DMS53 treated with DMSO at 0.1 percent for 48 hours (cell line): ENCODE data around the gene ABHD12.
"Not testable (repeated sequence)": the region's sequence is repeated elsewhere in the genome, so short reads cannot be mapped to it uniquely, and the experiment has no call there.

Experiments
- DNase-seq: peaks from one replicate; lab custom pipeline; 2025; ENCODE audit not compliant: unreplicated experiment; lab: John Stamatoyannopoulos, UW

ABHD12 gene

GRCh38 chr20:25324412-25324811, 66.2 kb downstream of the ABHD12 start:
- DNase-seq = no peak

- no peak for DNase-seq
Observed at GRCh38 chr20:25323496-25324246, 67.0 kb downstream of the ABHD12 start.

DNA sequence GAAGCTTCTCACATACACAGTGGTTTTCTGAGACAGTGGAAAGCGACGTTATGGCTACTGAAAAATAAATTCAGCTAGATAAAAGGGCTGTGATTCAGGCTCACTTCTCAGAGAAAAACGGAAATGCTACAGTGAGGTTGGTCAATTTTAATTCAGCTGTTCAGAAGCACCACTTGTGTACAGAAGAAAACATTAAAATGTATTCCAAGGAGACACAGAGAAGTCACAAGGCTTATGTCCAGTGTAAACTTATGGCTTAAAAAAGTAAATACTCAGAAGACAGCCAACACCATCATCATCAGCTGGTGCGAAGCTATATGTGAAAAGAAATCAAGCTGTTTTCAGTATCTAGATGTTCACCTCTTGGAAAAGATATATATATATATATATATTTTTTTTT, 68.6 kb downstream of the ABHD12 start:
- no peak for DNase-seq

- DNase-seq = no peak
Observed at GRCh38 chr20:25321262-25321831, 69.3 kb downstream of the ABHD12 start.

DNA sequence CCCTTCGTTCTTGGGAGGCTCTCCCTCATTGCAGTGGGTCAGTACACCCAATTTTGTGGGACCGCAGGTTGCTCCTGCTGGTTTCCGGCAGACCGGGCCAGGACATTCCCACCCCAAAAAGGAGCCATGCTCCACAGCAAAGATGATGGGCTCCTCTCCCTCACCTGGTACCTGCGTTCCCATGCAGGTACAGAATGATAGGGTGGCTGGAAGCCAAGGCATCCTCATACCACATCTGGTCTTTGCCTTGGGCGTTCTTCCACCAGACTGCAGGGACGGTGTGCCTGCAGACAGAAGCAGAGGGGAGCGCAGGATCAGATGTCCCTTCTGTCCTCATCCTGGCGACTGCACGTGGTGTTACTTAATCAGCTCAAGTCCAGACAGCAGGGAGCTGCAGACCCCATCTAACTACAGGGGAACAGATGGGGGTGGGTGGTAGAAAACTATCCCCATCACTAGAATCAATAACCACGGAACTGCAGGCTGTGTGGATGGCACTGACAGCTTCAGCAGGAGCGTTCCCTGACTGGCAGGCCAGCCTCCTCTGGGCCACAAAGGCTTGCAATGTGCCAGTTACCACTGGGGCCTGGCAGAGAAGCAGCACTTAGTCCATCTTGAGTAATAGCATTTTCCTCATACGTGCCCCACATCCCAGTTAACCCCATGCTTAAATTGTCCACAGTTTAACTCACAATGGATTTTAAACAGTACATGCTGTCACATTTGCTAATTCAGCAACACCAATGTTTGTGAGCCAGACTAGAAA, 70.4 kb downstream of the ABHD12 start:
- no peak for DNase-seq

DNA sequence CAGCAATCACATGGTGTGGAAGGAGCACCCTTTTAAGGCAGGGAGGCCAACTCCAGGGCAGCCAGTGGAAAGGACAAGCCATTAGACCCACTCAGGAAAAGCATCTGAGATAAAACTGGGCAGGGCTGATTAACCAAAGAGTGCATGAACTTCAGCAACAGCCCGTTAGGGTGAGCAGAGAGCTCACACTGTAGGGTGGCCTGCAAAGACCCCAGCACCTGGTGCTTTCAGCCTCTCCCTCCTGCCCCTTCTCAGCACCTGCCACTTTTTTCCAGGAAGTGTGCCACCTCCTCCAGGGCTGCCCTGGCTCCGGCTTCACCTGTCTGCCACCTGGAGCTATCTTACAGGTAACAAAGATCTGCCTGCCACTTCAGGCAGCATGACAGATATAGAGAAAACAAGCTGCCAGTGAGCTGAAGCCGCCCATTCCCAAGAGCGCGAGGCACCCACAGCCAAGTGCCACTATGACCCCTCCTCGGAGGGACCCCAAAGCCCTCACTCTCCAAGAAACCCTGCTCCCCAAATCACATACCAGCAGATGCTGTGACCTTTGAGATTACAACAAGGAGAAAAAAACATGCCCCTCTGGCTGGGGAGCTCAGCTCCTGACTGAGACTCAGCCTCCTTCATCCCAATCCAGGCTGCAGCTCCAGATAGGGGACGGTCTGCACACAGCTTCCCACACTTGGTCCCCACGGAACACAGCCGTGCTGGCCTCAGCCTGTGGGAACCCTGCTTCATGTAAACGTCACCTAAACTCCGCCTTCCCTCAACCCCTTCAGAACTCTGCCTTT, 71.2 kb downstream of the ABHD12 start:
- DNase-seq = peak; percentile 21

- no peak for DNase-seq
Observed at GRCh38 chr20:25318471-25319240, 72.0 kb downstream of the ABHD12 start.

- DNase-seq = no peak
Observed at GRCh38 chr20:25317351-25318075, 73.1 kb downstream of the ABHD12 start.

GRCh38 chr20:25316506-25317190, 74.0 kb downstream of the ABHD12 start:
- no peak for DNase-seq

- DNase-seq = no peak
Observed at GRCh38 chr20:25315418-25316210, 75.0 kb downstream of the ABHD12 start.

- no peak for DNase-seq
Observed at GRCh38 chr20:25314497-25315417, 75.9 kb downstream of the ABHD12 start.

DNA sequence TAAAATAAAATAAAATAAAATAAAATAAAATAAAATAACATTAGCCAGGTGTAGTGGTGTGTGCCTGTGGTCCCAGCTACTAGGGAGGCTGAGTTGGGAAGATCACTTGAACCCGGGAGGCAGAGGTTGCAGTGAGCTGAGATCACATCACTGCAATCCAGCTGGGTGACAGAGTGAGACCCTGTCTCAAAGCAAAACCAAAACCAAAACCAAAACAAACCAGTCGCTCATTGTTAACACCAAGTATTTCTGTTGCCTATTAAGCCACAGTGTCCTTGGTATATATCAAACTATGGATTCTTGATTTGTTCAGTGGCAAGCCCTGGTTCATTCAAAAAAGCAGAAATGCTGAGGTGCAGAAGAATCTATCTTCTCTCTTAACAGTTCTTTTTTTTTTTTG, 77.0 kb downstream of the ABHD12 start:
- DNase-seq = no peak

GRCh38 chr20:25312716-25313115, 77.9 kb downstream of the ABHD12 start:
- DNase-seq = not testable (repeated sequence)

DNA sequence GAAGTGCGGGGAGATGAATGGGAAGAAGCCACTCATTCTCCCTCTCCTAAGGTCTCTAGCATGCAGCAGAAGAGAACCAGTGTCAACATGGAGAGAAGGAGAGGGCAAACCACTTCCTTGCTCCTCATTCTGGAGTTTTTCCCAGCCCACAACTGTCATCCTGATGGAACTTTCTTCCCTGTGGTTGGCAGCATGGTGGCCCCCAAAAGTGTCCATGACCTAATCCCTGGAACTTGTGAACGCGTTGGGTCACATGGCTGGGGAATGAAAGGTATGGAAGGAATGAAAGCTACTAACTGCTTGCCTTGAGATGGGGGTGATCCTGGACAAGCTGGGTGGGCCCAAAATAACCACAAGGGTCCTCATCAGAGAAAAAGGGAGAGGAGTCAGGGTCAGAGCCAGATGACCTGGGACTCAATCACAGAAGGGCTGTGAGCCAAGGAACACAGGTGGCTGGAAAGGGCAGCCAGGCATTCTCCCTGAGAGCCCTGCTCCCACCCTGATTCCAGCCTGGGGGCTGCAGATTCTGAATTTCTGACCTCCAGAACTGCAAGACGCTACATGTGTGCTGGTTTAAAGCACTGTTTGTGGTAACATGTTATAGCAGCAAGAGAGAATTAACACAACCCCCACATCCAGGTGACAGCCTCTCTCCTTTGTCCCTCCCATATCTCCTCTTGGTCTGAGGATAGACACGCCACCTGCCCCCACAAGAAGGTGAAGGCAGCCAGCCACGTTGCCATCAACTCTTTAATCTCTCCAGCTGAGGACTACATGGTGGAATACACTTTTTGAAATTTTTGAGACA, 79.5 kb downstream of the ABHD12 start:
- no peak for DNase-seq

DNA sequence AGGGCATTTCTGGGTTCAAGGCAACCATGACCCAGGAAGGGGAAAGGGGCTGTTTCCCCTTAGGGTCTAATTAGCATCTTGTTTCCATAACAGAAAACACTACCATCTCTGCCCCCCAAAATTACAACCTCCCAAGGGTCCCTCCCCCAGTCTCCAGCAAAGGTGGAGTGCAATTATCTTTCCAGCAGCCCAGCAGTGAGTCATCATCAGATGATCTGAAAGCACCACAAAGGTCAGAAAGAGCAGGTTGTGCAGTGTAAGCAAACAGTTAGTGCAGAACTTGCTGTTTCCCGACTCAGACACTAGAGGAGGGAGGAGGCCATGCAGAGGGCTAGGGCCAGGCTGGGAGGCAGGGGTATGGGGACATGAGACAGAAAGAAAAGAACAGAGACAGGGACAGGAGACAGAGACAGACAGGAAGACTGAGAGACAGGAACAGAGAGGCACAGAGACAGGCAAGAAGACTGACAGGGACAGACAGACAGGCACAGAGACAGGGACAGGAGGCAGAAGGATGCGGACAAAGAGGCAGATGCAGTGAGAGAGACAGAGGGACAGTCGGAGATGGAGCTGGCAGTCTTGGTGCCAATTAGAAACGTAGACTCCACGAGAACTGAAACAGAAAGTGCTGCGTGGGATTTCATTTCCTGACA, 80.2 kb downstream of the ABHD12 start:
- peak; percentile 93 for DNase-seq
